Endothelial cell (in vitro differentiated cells): ENCODE results near the gene ST6GALNAC4. TPM values are rescaled to one million over a fixed set of nuclear protein-coding genes. Genes with fewer than 3 reads are reported as not detected.

Experiments
- DNase-seq: peaks from one replicate; pipeline ENCODE4 v3.0.0; 2021; ENCODE audit warnings: low spot score
- H3K27ac Mint-ChIP-seq: one replicate; pipeline ENCODE4 v1.8.0; 2021; ENCODE audit warnings: mixed read lengths, inconsistent platforms; ENCODE audit not compliant: unreplicated experiment
- H3K27me3 Mint-ChIP-seq: one replicate; pipeline ENCODE4 v1.8.0; 2021; ENCODE audit warnings: mild to moderate bottlenecking, moderate library complexity, mixed read lengths, inconsistent platforms; ENCODE audit not compliant: unreplicated experiment
- H3K36me3 Mint-ChIP-seq: one replicate; pipeline ENCODE4 v1.8.0; 2021; ENCODE audit warnings: mild to moderate bottlenecking, low read depth, mixed read lengths, inconsistent platforms; ENCODE audit not compliant: unreplicated experiment
- H3K4me1 Mint-ChIP-seq: one replicate; pipeline ENCODE4 v1.8.0; 2021; ENCODE audit warnings: mild to moderate bottlenecking, mixed read lengths, inconsistent platforms; ENCODE audit not compliant: unreplicated experiment
- H3K4me3 Mint-ChIP-seq: one replicate; pipeline ENCODE4 v1.8.0; 2021; ENCODE audit warnings: mild to moderate bottlenecking, mixed read lengths, inconsistent platforms; ENCODE audit not compliant: unreplicated experiment
- H3K9me3 Mint-ChIP-seq: one replicate; pipeline ENCODE4 v1.8.0; 2021; ENCODE audit warnings: mixed read lengths, inconsistent platforms; ENCODE audit not compliant: unreplicated experiment
- total RNA-seq: library from RNA; stranded (reverse); fragmentation: NEBNext Ultra II Directional; extraction: Animal tissue kit (Norgen Biotek cat#: 25700); gene quantifications from one replicate; pipeline ENCODE4 v1.2.1, GENCODE V29; 2021; ENCODE audit not compliant: unreplicated experiment
- TF ChIP-seq, protein P1 (sequence below): fragments of 200-600 bp; sonication (generic); IDR thresholded peaks from one replicate; pipeline ENCODE4 v1.5.0; 2021; ENCODE audit warnings: antibody characterized with exemption; ENCODE audit not compliant: unreplicated experiment

The ST6GALNAC4 gene
- total RNA-seq, 1 donor from 2014 or later, result 25.0 TPM

- H3K4me3 Mint-ChIP-seq, result peak overlapping the region; percentile 56
- no peaks in the 10 kb centered on the region for H3K9me3 Mint-ChIP-seq
- DNase-seq, result no peak
- H3K36me3 Mint-ChIP-seq, result peaks cover 4% of the 10 kb centered on the region
- peak overlapping the region; percentile 16 for H3K27ac Mint-ChIP-seq
- TF ChIP-seq, protein P1, sequence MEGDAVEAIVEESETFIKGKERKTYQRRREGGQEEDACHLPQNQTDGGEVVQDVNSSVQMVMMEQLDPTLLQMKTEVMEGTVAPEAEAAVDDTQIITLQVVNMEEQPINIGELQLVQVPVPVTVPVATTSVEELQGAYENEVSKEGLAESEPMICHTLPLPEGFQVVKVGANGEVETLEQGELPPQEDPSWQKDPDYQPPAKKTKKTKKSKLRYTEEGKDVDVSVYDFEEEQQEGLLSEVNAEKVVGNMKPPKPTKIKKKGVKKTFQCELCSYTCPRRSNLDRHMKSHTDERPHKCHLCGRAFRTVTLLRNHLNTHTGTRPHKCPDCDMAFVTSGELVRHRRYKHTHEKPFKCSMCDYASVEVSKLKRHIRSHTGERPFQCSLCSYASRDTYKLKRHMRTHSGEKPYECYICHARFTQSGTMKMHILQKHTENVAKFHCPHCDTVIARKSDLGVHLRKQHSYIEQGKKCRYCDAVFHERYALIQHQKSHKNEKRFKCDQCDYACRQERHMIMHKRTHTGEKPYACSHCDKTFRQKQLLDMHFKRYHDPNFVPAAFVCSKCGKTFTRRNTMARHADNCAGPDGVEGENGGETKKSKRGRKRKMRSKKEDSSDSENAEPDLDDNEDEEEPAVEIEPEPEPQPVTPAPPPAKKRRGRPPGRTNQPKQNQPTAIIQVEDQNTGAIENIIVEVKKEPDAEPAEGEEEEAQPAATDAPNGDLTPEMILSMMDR, result no peak
- peaks cover 53% of the 10 kb centered on the region for H3K4me1 Mint-ChIP-seq
- H3K27me3 Mint-ChIP-seq, result peaks cover 13% of the 10 kb centered on the region
These were observed 51.0 kb downstream of the ST6GALNAC4 start for GRCh38 chr9:127865645-127866464.

DNA sequence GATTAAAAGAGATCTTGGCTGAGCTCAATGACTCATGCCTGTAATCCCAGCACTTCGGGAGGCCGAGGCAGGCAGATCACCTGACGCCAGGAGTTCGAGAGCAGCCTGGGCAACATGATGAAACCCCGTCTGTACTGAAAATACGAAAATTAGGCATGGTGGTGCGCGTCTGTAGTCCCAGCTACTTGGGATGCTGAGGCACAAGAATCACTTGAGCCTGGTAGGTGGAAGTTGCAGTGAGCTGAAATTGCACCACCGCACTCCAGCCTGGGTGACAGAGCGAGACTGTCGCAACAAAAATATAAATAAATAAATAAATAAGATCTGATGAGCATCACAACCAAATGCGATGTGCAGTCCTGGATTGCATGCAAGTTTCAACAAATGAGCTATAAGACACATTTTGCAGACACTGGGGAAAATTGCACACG lies 53.6 kb downstream of the ST6GALNAC4 start:
- Mint-ChIP-seq H3K4me1 (peaks cover 57% of the 10 kb centered on the region), H3K4me3 (peak overlapping the region; percentile 31), H3K27me3 (peaks cover 14% of the 10 kb centered on the region), H3K9me3 (no peaks in the 10 kb centered on the region), H3K27ac (peak overlapping the region; percentile 58), H3K36me3 (peaks cover 4% of the 10 kb centered on the region)
- DNase-seq, result no peak
- TF ChIP-seq, protein P1, result no peak

- H3K4me3 Mint-ChIP-seq, result peak overlapping the region; percentile 31
- H3K36me3 Mint-ChIP-seq, result peaks cover 4% of the 10 kb centered on the region
- peaks cover 54% of the 10 kb centered on the region for H3K4me1 Mint-ChIP-seq
- DNase-seq, result no peak
- H3K9me3 Mint-ChIP-seq, result no peaks in the 10 kb centered on the region
- peaks cover 16% of the 10 kb centered on the region for H3K27me3 Mint-ChIP-seq
- peak overlapping the region; percentile 58 for H3K27ac Mint-ChIP-seq
- TF ChIP-seq, protein P1, result no peak
These were observed 54.5 kb downstream of the ST6GALNAC4 start for GRCh38 chr9:127862075-127863011.

DNA sequence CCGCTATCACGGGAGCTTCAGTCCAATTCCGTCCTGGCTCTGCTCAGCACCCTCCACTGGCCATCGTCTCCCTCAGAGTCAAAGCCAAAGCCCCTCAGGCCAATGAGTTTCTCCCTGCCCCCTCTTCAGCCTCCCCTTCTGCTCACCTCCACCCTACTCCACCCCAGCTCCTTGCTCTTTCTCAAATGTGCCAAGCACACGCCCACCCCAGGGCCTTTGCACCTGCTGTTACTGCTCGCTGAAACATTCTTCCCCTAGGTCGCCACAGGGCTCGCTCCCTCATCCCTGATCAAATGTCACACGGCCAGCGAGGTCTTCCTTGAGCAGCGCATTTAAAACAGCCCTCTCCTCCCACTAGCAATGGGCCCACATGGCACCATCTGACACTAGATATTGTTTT lies 56.1 kb downstream of the ST6GALNAC4 start:
- peaks cover 12% of the 10 kb centered on the region for H3K27me3 Mint-ChIP-seq
- H3K4me1 Mint-ChIP-seq, result peaks cover 50% of the 10 kb centered on the region
- no peak for DNase-seq
- H3K9me3 Mint-ChIP-seq, result no peaks in the 10 kb centered on the region
- TF ChIP-seq, protein P1, result no peak
- H3K4me3 Mint-ChIP-seq, result no peak overlapping the region
- H3K27ac Mint-ChIP-seq, result no peak overlapping the region
- peaks cover 2% of the 10 kb centered on the region for H3K36me3 Mint-ChIP-seq
